Calu3 (cell line): ENCODE data around the gene RALGPS2. TPM values are rescaled to one million over a fixed set of nuclear protein-coding genes. Genes with fewer than 3 reads are reported as not detected.

Source experiments
- BruUV-seq: library from RNA; stranded (reverse); fragments of 400-500 nt; replicated peaks from 2 replicates; lab custom pipeline; 2021; lab: Mats Ljungman, UMichigan
- CTCF ChIA-PET: fragments of 300-600 bp; sonication (Branson Sonifier 250); formaldehyde crosslinking; loops from one replicate; lab custom pipeline; 2022; ENCODE audit warnings: antibody characterized with exemption; lab: Charles Lee
- DNase-seq: peaks from one replicate; pipeline ENCODE4 v3.0.0; 2022
- H3K27ac Mint-ChIP-seq: one replicate; pipeline ENCODE4 v1.8.0; 2022; ENCODE audit warnings: mixed read lengths; ENCODE audit not compliant: unreplicated experiment
- H3K27me3 Mint-ChIP-seq: one replicate; pipeline ENCODE4 v1.8.0; 2022; ENCODE audit warnings: mixed read lengths; ENCODE audit not compliant: unreplicated experiment
- H3K36me3 Mint-ChIP-seq: one replicate; pipeline ENCODE4 v1.8.0; 2022; ENCODE audit warnings: mild to moderate bottlenecking, moderate library complexity, mixed read lengths; ENCODE audit not compliant: insufficient read depth, unreplicated experiment
- H3K4me1 Mint-ChIP-seq: one replicate; pipeline ENCODE4 v1.8.0; 2022; ENCODE audit warnings: mild to moderate bottlenecking, low read depth, mixed read lengths; ENCODE audit not compliant: unreplicated experiment
- H3K4me3 Mint-ChIP-seq: one replicate; pipeline ENCODE4 v1.8.0; 2022; ENCODE audit warnings: mild to moderate bottlenecking, low read depth, moderate library complexity, mixed read lengths; ENCODE audit not compliant: unreplicated experiment
- H3K9me3 Mint-ChIP-seq: one replicate; pipeline ENCODE4 v1.8.0; 2022; ENCODE audit warnings: low read depth, mixed read lengths; ENCODE audit not compliant: unreplicated experiment
- CTCF ChIP-seq: fragments of 200-600 bp; IDR thresholded peaks from one replicate; pipeline ENCODE4 v1.8.0; 2022; ENCODE audit warnings: antibody characterized with exemption; ENCODE audit not compliant: unreplicated experiment
- intact Hi-C: fragments of 100-400 bp; cut with micrococcal nuclease; formaldehyde crosslinking; loops from one replicate; pipeline ENCODE4 v1.10.0; 2022; ENCODE audit not compliant: unreplicated experiment
- total RNA-seq: library from RNA; stranded (reverse); gene quantifications from 2 replicates; pipeline ENCODE4 v1.2.3, GENCODE V29; 2022

RALGPS2 gene
- total RNA-seq, 1 experiment from 2014 or later = 47.6 TPM

GRCh38 chr1:178961868-178962267, 236.8 kb downstream of the RALGPS2 start:
- no peak overlapping the region for H3K4me3 Mint-ChIP-seq
- no TSS peak for BruUV-seq

GRCh38 chr1:178962853-178963711, 238.0 kb downstream of the RALGPS2 start:
- intact Hi-C loops = no loop called here
- H3K4me1 Mint-ChIP-seq = no peaks in the 10 kb centered on the region
- H3K27me3 Mint-ChIP-seq = peaks cover 4% of the 10 kb centered on the region
- TF ChIP-seq CTCF = no peak
- CTCF ChIA-PET = interaction anchor here (0.6 kb wide), 1 partner anchor 193 kb away, joined by 5 read pairs; no protein-coding TSS in a partner anchor
- DNase-seq = no peak
- H3K36me3 Mint-ChIP-seq = no peaks in the 10 kb centered on the region
- BruUV-seq = no TSS peak
- H3K27ac Mint-ChIP-seq = no peak overlapping the region
- no peak overlapping the region for H3K4me3 Mint-ChIP-seq
- no peaks in the 10 kb centered on the region for H3K9me3 Mint-ChIP-seq

More at GRCh38 chr1:178961868-178962267, 236.8 kb downstream of the RALGPS2 start:
- H3K9me3 Mint-ChIP-seq = no peaks in the 10 kb centered on the region
- no peaks in the 10 kb centered on the region for H3K27me3 Mint-ChIP-seq
- H3K36me3 Mint-ChIP-seq = no peaks in the 10 kb centered on the region
- H3K4me1 Mint-ChIP-seq = no peaks in the 10 kb centered on the region
- no peak for DNase-seq
- no peak overlapping the region for H3K27ac Mint-ChIP-seq
- CTCF ChIA-PET = no interaction called here
- TF ChIP-seq CTCF = no peak
- intact Hi-C loops = no loop called here

- Mint-ChIP-seq H3K9me3 (no peaks in the 10 kb centered on the region), H3K4me3 (no peak overlapping the region), H3K36me3 (no peaks in the 10 kb centered on the region), H3K27me3 (peaks cover 20% of the 10 kb centered on the region), H3K4me1 (no peaks in the 10 kb centered on the region), H3K27ac (no peak overlapping the region)
- CTCF ChIA-PET = no interaction called here
- TF ChIP-seq CTCF = no peak
- BruUV-seq = no TSS peak
- no peak for DNase-seq
- intact Hi-C loops = no loop called here
These were observed 239.7 kb downstream of the RALGPS2 start for GRCh38 chr1:178964469-178965330.

GRCh38 chr1:178966312-178966711, 241.3 kb downstream of the RALGPS2 start:
- intact Hi-C loops = no loop called here
- Mint-ChIP-seq H3K27ac (no peak overlapping the region), H3K4me1 (no peaks in the 10 kb centered on the region), H3K36me3 (no peaks in the 10 kb centered on the region), H3K27me3 (peaks cover 22% of the 10 kb centered on the region), H3K4me3 (no peak overlapping the region), H3K9me3 (no peaks in the 10 kb centered on the region)
- BruUV-seq = no TSS peak
- TF ChIP-seq CTCF = no peak
- CTCF ChIA-PET = no interaction called here
- DNase-seq = no peak
